HepG2 (cell line): ENCODE measurements around the gene CDC14B. TPM values are rescaled to one million over a fixed set of nuclear protein-coding genes. Genes with fewer than 3 reads are reported as not detected.

Experiments
- ATAC-seq: fragments of 200-7000 bp; cut with Tn5 transposase; 3 replicates; pipeline ENCODE4 v1.9.1; 2020; ENCODE audit warnings: mild to moderate bottlenecking, moderate library complexity
- BruUV-seq: library from RNA; stranded (reverse); fragments of 400-500 nt; replicated peaks from 2 replicates; lab custom pipeline; 2021; lab: Mats Ljungman, UMichigan
- CTCF ChIA-PET: fragments of 300-600 bp; formaldehyde crosslinking; extraction: SDS; loops from one replicate; lab custom pipeline; 2021; ENCODE audit warnings: low total read pairs, inconsistent platforms, low intra/inter-chr PET ratio; lab: Yijun Ruan, JAX
- POLR2A ChIA-PET: fragments of 350-600 bp; sonication (Branson Sonifier 250); formaldehyde crosslinking; loops from one replicate; lab custom pipeline; 2020; ENCODE audit warnings: antibody characterized with exemption, inconsistent platforms; lab: Yijun Ruan, JAX
- DNase-seq: peaks from one replicate; pipeline ENCODE4 v3.0.0-alpha.2; 2015; ENCODE audit warnings: low spot score
- FAIRE-seq: peaks from 3 replicates; lab custom pipeline; 2011; peaks lifted over from hg19 to GRCh38; lab: Jason Lieb, UNC
- H2AFZ ChIP-seq: one replicate; pipeline ENCODE4 v1.6.1; 2011; ENCODE audit warnings: low read length, inconsistent platforms
- H3K27ac ChIP-seq: fragments of 300-600 bp; 3 replicates; pipeline ENCODE4 v1.8.0; 2011; ENCODE audit warnings: mixed run types, mild to moderate bottlenecking, mixed read lengths, low read length, inconsistent platforms; ENCODE audit not compliant: insufficient read depth; ENCODE audit errors: extremely low read length
- H3K27me3 ChIP-seq, 2 experiments: fragments of 200-600 bp in 1 of 2; 2 replicates in 1 of 2; 3 replicates in 1 of 2; pipeline versions ENCODE4 v1.6.0 to v1.8.0; 2011; ENCODE audit warnings: low read length in 2 of 2, mild to moderate bottlenecking in 2 of 2, moderate library complexity in 2 of 2, inconsistent platforms in 1 of 2; ENCODE audit not compliant: insufficient read depth in 2 of 2, control insufficient read depth in 1 of 2
- H3K36me3 ChIP-seq, 2 experiments: fragments of 200-600 bp in 1 of 2; replicated peaks in 1 of 2; 2 replicates in 1 of 2; 3 replicates in 1 of 2; pipeline versions ENCODE4 v1.5.1 to v1.8.0; 2011; ENCODE audit warnings: low read length in 2 of 2, inconsistent platforms in 1 of 2; ENCODE audit not compliant: insufficient read depth in 2 of 2, control insufficient read depth in 1 of 2
- H3K4me1 ChIP-seq: 2 replicates; pipeline ENCODE4 v1.5.1; 2012; ENCODE audit warnings: low read length, inconsistent platforms; ENCODE audit not compliant: insufficient read depth
- H3K4me2 ChIP-seq: 2 replicates; pipeline ENCODE4 v1.6.0; 2011; ENCODE audit warnings: low read depth, low read length, inconsistent platforms
- H3K4me3 ChIP-seq, 3 experiments: fragments of 200-600 bp in 1 of 3; sonication (generic), shearing (Covaris generic) in 1 of 3; replicated peaks in 1 of 3; 2 replicates each; pipeline ENCODE4 v1.5.1; 2011 to 2016; ENCODE audit warnings: low read length in 3 of 3, inconsistent platforms in 2 of 3, low read depth in 2 of 3, mild to moderate bottlenecking in 2 of 3, control low read depth in 1 of 3, mixed read lengths in 1 of 3; ENCODE audit not compliant: insufficient read depth in 1 of 3
- H3K79me2 ChIP-seq: one replicate; pipeline ENCODE4 v1.6.1; 2011; ENCODE audit warnings: low read length, inconsistent platforms; ENCODE audit not compliant: insufficient read depth
- H3K9ac ChIP-seq: 2 replicates; pipeline ENCODE4 v1.6.0; 2011; ENCODE audit warnings: mild to moderate bottlenecking, low read depth, low read length, inconsistent platforms; ENCODE audit not compliant: insufficient read depth
- H3K9me3 ChIP-seq: 2 replicates; pipeline ENCODE4 v1.5.1; 2012; ENCODE audit warnings: mild to moderate bottlenecking, low read length
- H4K20me1 ChIP-seq: 2 replicates; pipeline ENCODE4 v1.6.0; 2011; ENCODE audit warnings: inconsistent platforms, mild to moderate bottlenecking, low read length, moderate library complexity; ENCODE audit not compliant: insufficient read depth
- AKAP8 ChIP-seq: sonication (generic); formaldehyde crosslinking; IDR thresholded peaks from 2 replicates; pipeline ENCODE4 v1.5.1; 2020; ENCODE audit warnings: mild to moderate bottlenecking, missing genetic modification reagents
- HDAC1 ChIP-seq: sonication (generic); formaldehyde crosslinking; IDR thresholded peaks from 2 replicates; pipeline ENCODE4 v1.5.1; 2020; ENCODE audit warnings: mild to moderate bottlenecking, missing genetic modification reagents
- HNF4G ChIP-seq, 2 experiments: sonication (generic) in 1 of 2; formaldehyde crosslinking in 1 of 2; IDR thresholded peaks; 2 replicates each; pipeline versions ENCODE4 v1.4.0 to v1.6.1; 2011 to 2020; ENCODE audit warnings: borderline replicate concordance in 2 of 2, low read depth in 2 of 2, mild to moderate bottlenecking in 2 of 2, low read length in 1 of 2, missing genetic modification reagents in 1 of 2, moderate library complexity in 1 of 2
- IRF2 ChIP-seq: IDR thresholded peaks from 2 replicates; pipeline ENCODE4 v1.6.1; 2018; ENCODE audit warnings: missing genetic modification reagents, missing compliant biosample characterization
- NR2F6 ChIP-seq, 2 experiments: IDR thresholded peaks; 2 replicates each; pipeline ENCODE4 v1.6.1; 2016; ENCODE audit warnings: antibody characterized with exemption in 1 of 2, mild to moderate bottlenecking in 1 of 2
- PAWR ChIP-seq: sonication (generic); formaldehyde crosslinking; IDR thresholded peaks from 2 replicates; pipeline ENCODE4 v1.4.0; 2020; ENCODE audit warnings: missing genetic modification reagents, mild to moderate bottlenecking, borderline replicate concordance
- SOX6 ChIP-seq, 2 experiments: fragments of 450-650 bp in 1 of 2; sonication (generic) in 1 of 2; formaldehyde crosslinking in 1 of 2; IDR thresholded peaks; 2 replicates each; pipeline versions ENCODE4 v1.4.0 to v1.6.1; 2017 to 2020; ENCODE audit warnings: antibody characterized with exemption in 1 of 2, mild to moderate bottlenecking in 1 of 2, missing genetic modification reagents in 1 of 2
- ZFP82 ChIP-seq: sonication (generic); formaldehyde crosslinking; IDR thresholded peaks from 2 replicates; pipeline ENCODE4 v1.5.1; 2020; ENCODE audit warnings: mild to moderate bottlenecking, missing genetic modification reagents, borderline replicate concordance
- ZNF333 ChIP-seq: sonication (generic); formaldehyde crosslinking; IDR thresholded peaks from 2 replicates; pipeline ENCODE4 v1.4.0; 2020; ENCODE audit warnings: mild to moderate bottlenecking, missing genetic modification reagents, borderline replicate concordance
- ZNF33A ChIP-seq: sonication (generic); formaldehyde crosslinking; IDR thresholded peaks from 2 replicates; pipeline ENCODE4 v1.5.1; 2020; ENCODE audit warnings: missing genetic modification reagents, mild to moderate bottlenecking, moderate library complexity, borderline replicate concordance
- ZNF510 ChIP-seq: sonication (generic); formaldehyde crosslinking; IDR thresholded peaks from 2 replicates; pipeline ENCODE4 v1.4.0; 2020; ENCODE audit warnings: low read depth, mild to moderate bottlenecking, missing genetic modification reagents
- ZNF572 ChIP-seq: sonication (generic); formaldehyde crosslinking; IDR thresholded peaks from 2 replicates; pipeline ENCODE4 v1.5.1; 2020; ENCODE audit warnings: mild to moderate bottlenecking, missing genetic modification reagents
- ZNF674 ChIP-seq: sonication (generic); formaldehyde crosslinking; IDR thresholded peaks from 2 replicates; pipeline ENCODE4 v1.5.0; 2020; ENCODE audit warnings: low read depth, mild to moderate bottlenecking, missing genetic modification reagents
- WGBS: methylation state at CpG from one replicate; pipeline ENCODE4 v1.1.6; 2017; ENCODE audit warnings: low lambda C conversion rate; 5-methylcytosine and 5-hydroxymethylcytosine counted together
- in situ Hi-C: cut with HindIII; loops from 2 replicates; pipeline ENCODE4 v1.10.0; 2017; ENCODE audit warnings: low pct_unique_long_range_greater_than_20kb; ENCODE audit not compliant: extremely low pct_ligation_motif_present
- intact Hi-C: fragments of 100-400 bp; cut with micrococcal nuclease; formaldehyde crosslinking; loops from one replicate; pipeline ENCODE4 v1.10.0; 2022; ENCODE audit not compliant: unreplicated experiment
- polyA plus RNA-seq, 8 experiments: library from polyadenylated mRNA; depleted of rRNA in 3 of 8; stranded (reverse) in 7 of 8; unstranded in 1 of 8; fragments of >200 nt; fragmentation: Illumina TruSeq in 4 of 8; extraction: Trizol in 4 of 8; gene quantifications; 2 replicates each; pipeline versions ENCODE4 v1.2.1 to v1.2.3, GENCODE V29; 2011 to 2016; ENCODE audit warnings: low read depth in 4 of 8, missing spikeins in 1 of 8, mixed read lengths in 1 of 8; ENCODE audit not compliant: insufficient read depth in 1 of 8
- total RNA-seq, 5 experiments: library from RNA; depleted of rRNA; stranded (reverse); fragments of >200 nt; fragmentation: Illumina TruSeq; extraction: Trizol; gene quantifications; 2 replicates each; pipeline ENCODE4 v1.2.3, GENCODE V29; 2016; ENCODE audit warnings: low read depth in 1 of 5
- TF ChIP-seq, protein P1 (sequence below): sonication (generic); formaldehyde crosslinking; IDR thresholded peaks from 2 replicates; pipeline ENCODE4 v1.4.0; 2020; ENCODE audit warnings: missing genetic modification reagents
- TF ChIP-seq, protein P2 (sequence below): sonication (generic); formaldehyde crosslinking; IDR thresholded peaks from 2 replicates; pipeline ENCODE4 v1.5.1; 2020; ENCODE audit warnings: mild to moderate bottlenecking, missing genetic modification reagents, borderline replicate concordance

The CDC14B gene
- total and polyA plus RNA-seq, 2 of the 13 experiments (the other 11 are each of a cell fraction or from before 2014, with no cell fraction given) = 25.8 to 33.3 TPM

DNA sequence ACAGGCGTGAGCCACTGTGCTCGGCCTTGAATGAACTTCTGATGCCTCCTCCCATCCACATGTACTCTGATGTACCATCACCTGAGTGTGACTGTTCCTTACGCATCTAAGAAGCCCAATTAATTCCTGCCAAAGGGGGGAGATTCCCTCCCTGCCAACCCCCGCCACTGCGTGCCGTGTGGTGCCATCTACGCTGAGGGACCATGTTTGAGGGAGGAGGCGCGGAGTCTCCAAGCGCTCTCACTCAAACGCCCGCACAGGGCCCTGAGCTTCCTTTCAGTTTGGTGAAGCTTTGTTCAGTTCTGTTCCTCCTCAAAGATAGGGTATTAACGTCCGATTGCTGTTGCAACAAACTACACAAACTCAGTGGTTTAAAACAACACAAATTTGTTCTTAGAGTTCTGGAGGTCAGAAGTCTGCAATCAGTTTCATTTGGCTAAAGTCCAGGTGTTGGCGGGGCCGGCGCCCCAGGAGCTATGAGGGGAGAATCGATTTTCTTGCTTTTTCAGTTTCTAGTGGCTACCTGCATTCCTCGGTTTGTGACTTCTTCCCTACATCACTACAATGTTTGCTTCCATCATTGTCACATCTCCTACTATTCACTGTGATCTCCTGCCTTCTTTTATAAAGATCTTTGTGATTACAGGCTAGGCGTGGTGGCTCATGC is 49.4 kb upstream of the CDC14B start:
- ChIA-PET POLR2A (no interaction called here), CTCF (no interaction called here)
- FAIRE-seq (peak; percentile 26), ATAC-seq (peak; percentile 66), DNase-seq (no peak)
- in situ Hi-C loops = loop anchor here (25.0 kb wide), 1 partner anchor 332 kb away; no protein-coding TSS in a partner anchor
- Histone ChIP-seq H3K4me1 (peaks cover 35% of the 10 kb centered on the region), H3K27me3 (no peaks in the 10 kb centered on the region), H3K9ac (peak overlapping the region; percentile 12; the same call in 1 of the 2 replicates), H3K4me2 (peak overlapping the region; percentile 73), H3K36me3 (no peaks in the 10 kb centered on the region), H3K9me3 (no peaks in the 10 kb centered on the region), H3K79me2 (no peaks in the 10 kb centered on the region), H2AFZ (peak overlapping the region; percentile 70), H3K27ac (no peak overlapping the region), H3K4me3 (peak overlapping the region; percentile 40 to 64 (median 45); a peak in 5 of 6 replicates), H4K20me1 (no peaks in the 10 kb centered on the region)
- intact Hi-C loops = no loop called here
- BruUV-seq = no TSS peak
- 17% methylated on average over 11 of the region's 20 CpGs for WGBS
- TF ChIP-seq IRF2 (CRISPR knock-in tag) = 0 out of 2 replicates have a peak, but pooled peaks have one; percentile 19
- TF ChIP-seq ZNF510 = no peak
- TF ChIP-seq, protein P1, sequence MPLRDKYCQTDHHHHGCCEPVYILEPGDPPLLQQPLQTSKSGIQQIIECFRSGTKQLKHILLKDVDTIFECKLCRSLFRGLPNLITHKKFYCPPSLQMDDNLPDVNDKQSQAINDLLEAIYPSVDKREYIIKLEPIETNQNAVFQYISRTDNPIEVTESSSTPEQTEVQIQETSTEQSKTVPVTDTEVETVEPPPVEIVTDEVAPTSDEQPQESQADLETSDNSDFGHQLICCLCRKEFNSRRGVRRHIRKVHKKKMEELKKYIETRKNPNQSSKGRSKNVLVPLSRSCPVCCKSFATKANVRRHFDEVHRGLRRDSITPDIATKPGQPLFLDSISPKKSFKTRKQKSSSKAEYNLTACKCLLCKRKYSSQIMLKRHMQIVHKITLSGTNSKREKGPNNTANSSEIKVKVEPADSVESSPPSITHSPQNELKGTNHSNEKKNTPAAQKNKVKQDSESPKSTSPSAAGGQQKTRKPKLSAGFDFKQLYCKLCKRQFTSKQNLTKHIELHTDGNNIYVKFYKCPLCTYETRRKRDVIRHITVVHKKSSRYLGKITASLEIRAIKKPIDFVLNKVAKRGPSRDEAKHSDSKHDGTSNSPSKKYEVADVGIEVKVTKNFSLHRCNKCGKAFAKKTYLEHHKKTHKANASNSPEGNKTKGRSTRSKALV (CRISPR knock-in tag) = peak; percentile 32; the same call in 1 of the 2 replicates
- no peak for TF ChIP-seq ZNF572 (CRISPR knock-in tag)
- no peak for TF ChIP-seq AKAP8 (CRISPR knock-in tag)
- no peak for TF ChIP-seq SOX6 (IDR thresholded peaks at IDR 0.05)
- peak; percentile 19; the same call in 1 of the 2 replicates for TF ChIP-seq SOX6 (CRISPR knock-in tag; IDR thresholded peaks at IDR 0.05)
- TF ChIP-seq NR2F6 (IDR thresholded peaks at IDR 0.05) = 0 out of 2 replicates have a peak, but pooled peaks have one; percentile 8
- no peak for TF ChIP-seq NR2F6 (CRISPR knock-in tag; IDR thresholded peaks at IDR 0.05)
- TF ChIP-seq ZNF674 = no peak
- TF ChIP-seq HDAC1 = peak; percentile 32; the same call in 1 of the 2 replicates
- TF ChIP-seq ZFP82 (CRISPR knock-in tag) = no peak
- TF ChIP-seq, protein P2, sequence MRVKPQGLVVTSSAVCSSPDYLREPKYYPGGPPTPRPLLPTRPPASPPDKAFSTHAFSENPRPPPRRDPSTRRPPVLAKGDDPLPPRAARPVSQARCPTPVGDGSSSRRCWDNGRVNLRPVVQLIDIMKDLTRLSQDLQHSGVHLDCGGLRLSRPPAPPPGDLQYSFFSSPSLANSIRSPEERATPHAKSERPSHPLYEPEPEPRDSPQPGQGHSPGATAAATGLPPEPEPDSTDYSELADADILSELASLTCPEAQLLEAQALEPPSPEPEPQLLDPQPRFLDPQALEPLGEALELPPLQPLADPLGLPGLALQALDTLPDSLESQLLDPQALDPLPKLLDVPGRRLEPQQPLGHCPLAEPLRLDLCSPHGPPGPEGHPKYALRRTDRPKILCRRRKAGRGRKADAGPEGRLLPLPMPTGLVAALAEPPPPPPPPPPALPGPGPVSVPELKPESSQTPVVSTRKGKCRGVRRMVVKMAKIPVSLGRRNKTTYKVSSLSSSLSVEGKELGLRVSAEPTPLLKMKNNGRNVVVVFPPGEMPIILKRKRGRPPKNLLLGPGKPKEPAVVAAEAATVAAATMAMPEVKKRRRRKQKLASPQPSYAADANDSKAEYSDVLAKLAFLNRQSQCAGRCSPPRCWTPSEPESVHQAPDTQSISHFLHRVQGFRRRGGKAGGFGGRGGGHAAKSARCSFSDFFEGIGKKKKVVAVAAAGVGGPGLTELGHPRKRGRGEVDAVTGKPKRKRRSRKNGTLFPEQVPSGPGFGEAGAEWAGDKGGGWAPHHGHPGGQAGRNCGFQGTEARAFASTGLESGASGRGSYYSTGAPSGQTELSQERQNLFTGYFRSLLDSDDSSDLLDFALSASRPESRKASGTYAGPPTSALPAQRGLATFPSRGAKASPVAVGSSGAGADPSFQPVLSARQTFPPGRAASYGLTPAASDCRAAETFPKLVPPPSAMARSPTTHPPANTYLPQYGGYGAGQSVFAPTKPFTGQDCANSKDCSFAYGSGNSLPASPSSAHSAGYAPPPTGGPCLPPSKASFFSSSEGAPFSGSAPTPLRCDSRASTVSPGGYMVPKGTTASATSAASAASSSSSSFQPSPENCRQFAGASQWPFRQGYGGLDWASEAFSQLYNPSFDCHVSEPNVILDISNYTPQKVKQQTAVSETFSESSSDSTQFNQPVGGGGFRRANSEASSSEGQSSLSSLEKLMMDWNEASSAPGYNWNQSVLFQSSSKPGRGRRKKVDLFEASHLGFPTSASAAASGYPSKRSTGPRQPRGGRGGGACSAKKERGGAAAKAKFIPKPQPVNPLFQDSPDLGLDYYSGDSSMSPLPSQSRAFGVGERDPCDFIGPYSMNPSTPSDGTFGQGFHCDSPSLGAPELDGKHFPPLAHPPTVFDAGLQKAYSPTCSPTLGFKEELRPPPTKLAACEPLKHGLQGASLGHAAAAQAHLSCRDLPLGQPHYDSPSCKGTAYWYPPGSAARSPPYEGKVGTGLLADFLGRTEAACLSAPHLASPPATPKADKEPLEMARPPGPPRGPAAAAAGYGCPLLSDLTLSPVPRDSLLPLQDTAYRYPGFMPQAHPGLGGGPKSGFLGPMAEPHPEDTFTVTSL (CRISPR knock-in tag) = 0 out of 2 replicates have a peak, but pooled peaks have one; percentile 31
- TF ChIP-seq HNF4G (IDR thresholded peaks at IDR 0.05; ENCODE audit: borderline replicate concordance, low read depth, low read length) = peak; percentile 8; the same call in 1 of the 2 replicates
- TF ChIP-seq HNF4G (CRISPR knock-in tag; IDR thresholded peaks at IDR 0.05; ENCODE audit: borderline replicate concordance, low read depth) = no peak
- TF ChIP-seq ZNF333 = no peak
- TF ChIP-seq ZNF33A (CRISPR knock-in tag) = no peak
- no peak for TF ChIP-seq PAWR (CRISPR knock-in tag)
